Liver (tissue), 9 donors: Measurements from ENCODE around the gene DDX56. TPM values are rescaled to one million over a fixed set of nuclear protein-coding genes. Genes with fewer than 3 reads are reported as not detected.

Experiments
- DNase-seq: peaks from one replicate; pipeline ENCODE4 v3.0.0-alpha.2; 2017; ENCODE audit warnings: low spot score
- H3K27ac ChIP-seq, 2 donors: one replicate each; pipeline ENCODE4 v1.7.0; 2013; ENCODE audit warnings: inconsistent platforms in 2 of 2, low read length in 2 of 2, control low read depth in 1 of 2, low read depth in 1 of 2, mild to moderate bottlenecking in 1 of 2
- H3K27me3 ChIP-seq, 4 donors: one replicate each; pipeline versions ENCODE4 v1.6.1 to v1.7.0; 2013; ENCODE audit warnings: low read length in 3 of 4, inconsistent platforms in 1 of 4, mild to moderate bottlenecking in 1 of 4, moderate library complexity in 1 of 4; ENCODE audit not compliant: control insufficient read depth in 4 of 4, insufficient read depth in 4 of 4
- H3K36me3 ChIP-seq, 4 donors: one replicate each; pipeline versions ENCODE4 v1.6.1 to v1.7.0; 2013; ENCODE audit warnings: low read length in 3 of 4, mild to moderate bottlenecking in 3 of 4, low read depth in 1 of 4, moderate library complexity in 1 of 4; ENCODE audit not compliant: control insufficient read depth in 4 of 4, insufficient read depth in 3 of 4
- H3K4me1 ChIP-seq, 4 donors: one replicate each; pipeline versions ENCODE4 v1.6.1 to v1.7.0; 2013; ENCODE audit warnings: low read length in 3 of 4, mild to moderate bottlenecking in 3 of 4, moderate library complexity in 1 of 4; ENCODE audit not compliant: control insufficient read depth in 4 of 4, insufficient read depth in 4 of 4
- H3K4me3 ChIP-seq, 3 donors: one replicate each; pipeline versions ENCODE4 v1.6.1 to v1.7.0; 2013; ENCODE audit warnings: low read length in 3 of 3, control low read depth in 1 of 3, low read depth in 1 of 3, mild to moderate bottlenecking in 1 of 3
- H3K9ac ChIP-seq, 2 donors: one replicate each; pipeline ENCODE4 v1.7.0; 2013; ENCODE audit warnings: low read length in 2 of 2, mild to moderate bottlenecking in 2 of 2, moderate library complexity in 2 of 2, control low read depth in 1 of 2, low read depth in 1 of 2
- H3K9me3 ChIP-seq, 4 donors: one replicate each; pipeline versions ENCODE4 v1.6.1 to v1.7.0; 2013; ENCODE audit warnings: low read length in 3 of 4; ENCODE audit not compliant: control insufficient read depth in 4 of 4
- ATF3 ChIP-seq: IDR thresholded peaks from 2 replicates; pipeline ENCODE4 v1.6.1; 2016; ENCODE audit warnings: antibody characterized with exemption
- CTCF ChIP-seq: fragments of 150-350 bp; IDR thresholded peaks from 2 replicates; pipeline ENCODE4 v1.5.1; 2017; ENCODE audit warnings: improper control_type of control experiment, low read depth, low read length; ENCODE audit not compliant: missing input control
- EGR1 ChIP-seq, 2 donors: IDR thresholded peaks; 2 replicates each; pipeline ENCODE4 v1.6.1; 2016 to 2018; ENCODE audit warnings: antibody characterized with exemption in 2 of 2, low read depth in 2 of 2
- FOXA1 ChIP-seq: IDR thresholded peaks from 2 replicates; pipeline ENCODE4 v1.6.1; 2016; ENCODE audit warnings: antibody characterized with exemption
- FOXA2 ChIP-seq: IDR thresholded peaks from 2 replicates; pipeline ENCODE4 v1.6.1; 2016; ENCODE audit warnings: antibody characterized with exemption
- GABPA ChIP-seq, 2 donors: IDR thresholded peaks in 1 of 2; conservative IDR thresholded peaks in 1 of 2; 2 replicates each; pipeline ENCODE4 v1.6.1; 2016; ENCODE audit warnings: antibody characterized with exemption in 2 of 2, mild to moderate bottlenecking in 1 of 2, moderate library complexity in 1 of 2
- HNF4G ChIP-seq: IDR thresholded peaks from 2 replicates; pipeline ENCODE4 v1.6.1; 2016; ENCODE audit warnings: antibody characterized with exemption
- JUND ChIP-seq, 2 donors: IDR thresholded peaks; 2 replicates each; pipeline ENCODE4 v1.6.1; 2016; ENCODE audit warnings: antibody characterized with exemption in 2 of 2
- MAX ChIP-seq: IDR thresholded peaks from 2 replicates; pipeline ENCODE4 v1.6.1; 2016; ENCODE audit warnings: antibody characterized with exemption
- NR2F2 ChIP-seq: IDR thresholded peaks from 2 replicates; pipeline ENCODE4 v1.6.1; 2016; ENCODE audit warnings: antibody characterized with exemption
- RAD21 ChIP-seq, 2 donors: IDR thresholded peaks; 2 replicates each; pipeline ENCODE4 v1.6.1; 2016; ENCODE audit warnings: antibody characterized with exemption in 2 of 2, mild to moderate bottlenecking in 2 of 2
- REST ChIP-seq: IDR thresholded peaks from 2 replicates; pipeline ENCODE4 v1.6.1; 2016; ENCODE audit warnings: antibody characterized with exemption, mild to moderate bottlenecking
- RXRA ChIP-seq, 2 donors: IDR thresholded peaks; 2 replicates each; pipeline ENCODE4 v1.6.1; 2017 to 2018; ENCODE audit warnings: antibody characterized with exemption in 2 of 2, mild to moderate bottlenecking in 1 of 2
- SP1 ChIP-seq: IDR thresholded peaks from 2 replicates; pipeline ENCODE4 v1.6.1; 2018; ENCODE audit warnings: antibody characterized with exemption, mild to moderate bottlenecking
- YY1 ChIP-seq: IDR thresholded peaks from 2 replicates; pipeline ENCODE4 v1.6.1; 2016; ENCODE audit warnings: antibody characterized with exemption, mild to moderate bottlenecking
- WGBS: extraction: QIAGEN DNeasy Blood & Tissue Kit; methylation state at CpG from one replicate; pipeline ENCODE4 v1.1.7; 2013; 5-methylcytosine and 5-hydroxymethylcytosine counted together
- polyA plus RNA-seq, 2 donors: library from polyadenylated mRNA; stranded (reverse) in 1 of 2; unstranded in 1 of 2; fragments of 200-250 nt in 1 of 2; fragments of >200 nt in 1 of 2; fragmentation: Nextera tagmentation in 1 of 2; extraction: Ambion mirVana in 1 of 2; gene quantifications; one replicate each; pipeline versions ENCODE4 v1.2.1 to v1.2.3, GENCODE V29; 2013 to 2015
- total RNA-seq, 2 donors: library from RNA; depleted of rRNA; stranded (reverse); fragments of >200 nt; gene quantifications; one replicate each; pipeline ENCODE4 v1.2.3, GENCODE V29; 2014
- TF ChIP-seq, protein P1 (sequence below): IDR thresholded peaks from 2 replicates; pipeline ENCODE4 v1.6.1; 2016; ENCODE audit warnings: antibody characterized with exemption
- donor health status: healthy.
- donor health status: healthy.
- donor health status: healthy.
- donor health status: healthy.
- donor health status: healthy.

The DDX56 gene
- total and polyA plus RNA-seq, 4 donors = 24.3 to 42.1 (median 31.9) TPM

GRCh38 chr7:44622342-44623151, 48.8 kb upstream of the DDX56 start:
- 48% methylated on average over 5 of the region's 5 CpGs for WGBS
- peak overlapping the region; percentile 44 to 52 for H3K27ac ChIP-seq
- DNase-seq = no peak
- no peak overlapping the region for H3K4me3 ChIP-seq
- H3K36me3 ChIP-seq = peaks cover 6 to 13% (median 8%) of the 10 kb centered on the region in 4 donors
- peaks cover 2 to 19% (median 18%) of the 10 kb centered on the region in 4 donors for H3K4me1 ChIP-seq
- TF ChIP-seq RAD21 (IDR thresholded peaks at IDR 0.05) = peak in 1 of 2 donors; percentile 6
- TF ChIP-seq YY1 = peak; percentile 16
- peak; percentile 48 to 61 for TF ChIP-seq RXRA (IDR thresholded peaks at IDR 0.05)
- peak; percentile 19 for TF ChIP-seq SP1
- no peak for TF ChIP-seq MAX
- peak; percentile 20 for TF ChIP-seq REST
- no peak for TF ChIP-seq ATF3
- TF ChIP-seq NR2F2 = peak; percentile 60
- H3K9me3 ChIP-seq = no peaks in the 10 kb centered on the region
- H3K27me3 ChIP-seq = no peaks in the 10 kb centered on the region
- H3K9ac ChIP-seq = peak overlapping the region in 1 of 2 donors; percentile 37

- no peak for DNase-seq
- Histone ChIP-seq H3K9me3 (no peaks in the 10 kb centered on the region), H3K4me1 (peaks cover 2 to 19% (median 18%) of the 10 kb centered on the region in 4 donors), H3K9ac (no peak overlapping the region), H3K27me3 (no peaks in the 10 kb centered on the region), H3K4me3 (no peak overlapping the region), H3K27ac (peak overlapping the region in 1 of 2 donors; percentile 52), H3K36me3 (peaks cover 6 to 12% (median 7%) of the 10 kb centered on the region in 4 donors)
- TF ChIP-seq, protein P1, sequence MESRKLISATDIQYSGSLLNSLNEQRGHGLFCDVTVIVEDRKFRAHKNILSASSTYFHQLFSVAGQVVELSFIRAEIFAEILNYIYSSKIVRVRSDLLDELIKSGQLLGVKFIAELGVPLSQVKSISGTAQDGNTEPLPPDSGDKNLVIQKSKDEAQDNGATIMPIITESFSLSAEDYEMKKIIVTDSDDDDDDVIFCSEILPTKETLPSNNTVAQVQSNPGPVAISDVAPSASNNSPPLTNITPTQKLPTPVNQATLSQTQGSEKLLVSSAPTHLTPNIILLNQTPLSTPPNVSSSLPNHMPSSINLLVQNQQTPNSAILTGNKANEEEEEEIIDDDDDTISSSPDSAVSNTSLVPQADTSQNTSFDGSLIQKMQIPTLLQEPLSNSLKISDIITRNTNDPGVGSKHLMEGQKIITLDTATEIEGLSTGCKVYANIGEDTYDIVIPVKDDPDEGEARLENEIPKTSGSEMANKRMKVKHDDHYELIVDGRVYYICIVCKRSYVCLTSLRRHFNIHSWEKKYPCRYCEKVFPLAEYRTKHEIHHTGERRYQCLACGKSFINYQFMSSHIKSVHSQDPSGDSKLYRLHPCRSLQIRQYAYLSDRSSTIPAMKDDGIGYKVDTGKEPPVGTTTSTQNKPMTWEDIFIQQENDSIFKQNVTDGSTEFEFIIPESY = no peak
- TF ChIP-seq RAD21 (IDR thresholded peaks at IDR 0.05) (no peak), EGR1 (IDR thresholded peaks at IDR 0.05; ENCODE audit: low read depth in 2 of 2) (no peak), FOXA2 (no peak), FOXA1 (no peak), GABPA (IDR thresholded peaks at IDR 0.05 in 1 of 2, conservative IDR thresholded peaks at IDR 0.05 in 1 of 2) (no peak), SP1 (no peak), RXRA (IDR thresholded peaks at IDR 0.05) (no peak), REST (no peak), MAX (no peak), YY1 (no peak), HNF4G (no peak), CTCF (no peak), JUND (IDR thresholded peaks at IDR 0.05) (no peak), ATF3 (no peak), NR2F2 (no peak)
- 92% methylated on average over 5 of the region's 5 CpGs for WGBS
Observed at GRCh38 chr7:44621750-44622103, 48.0 kb upstream of the DDX56 start.
